Peyer's patch (tissue), 4 donors: ENCODE data around the gene ZNF391.

Source experiments
- CTCF ChIP-seq, 6 experiments: fragments of 450-650 bp in 4 of 6; fragments of 200-600 bp in 2 of 6; sonication (generic) in 1 of 6; IDR thresholded peaks; one replicate each; pipeline ENCODE4 v1.5.1; 2017 to 2019; ENCODE audit warnings: antibody characterized with exemption in 6 of 6, mild to moderate bottlenecking in 3 of 6, moderate library complexity in 1 of 6
- POLR2A ChIP-seq, 2 donors: fragments of 450-650 bp; IDR thresholded peaks; one replicate each; pipeline ENCODE4 v1.5.1; 2017; ENCODE audit warnings: antibody characterized with exemption in 2 of 2, mild to moderate bottlenecking in 2 of 2, moderate library complexity in 2 of 2

- no peak for TF ChIP-seq CTCF (IDR thresholded peaks at IDR 0.05)
- no peak for TF ChIP-seq POLR2A (IDR thresholded peaks at IDR 0.05)
These were observed 27.3 kb downstream of the ZNF391 start for GRCh38 chr6:27415898-27416297.
